K562 (cell line): ENCODE data around the gene SDK1. TPM values are rescaled to one million over a fixed set of nuclear protein-coding genes. Genes with fewer than 3 reads are reported as not detected.

Experiments used
- ATAC-seq: fragments of 200-7000 bp; cut with Tn5 transposase; 3 replicates; pipeline ENCODE4 v1.9.1; 2020; ENCODE audit warnings: moderate library complexity
- BruUV-seq: library from RNA; stranded (reverse); fragments of 400-500 nt; replicated peaks from 2 replicates; lab custom pipeline; 2021; lab: Mats Ljungman, UMichigan
- CTCF ChIA-PET: fragments of 300-600 bp; formaldehyde crosslinking; extraction: SDS; loops from one replicate; lab custom pipeline; 2021; ENCODE audit warnings: low intra/inter-chr PET ratio; lab: Yijun Ruan, JAX
- POLR2A ChIA-PET: fragments of 300-600, 350-650 bp; sonication (Branson Sonifier 250); formaldehyde crosslinking; extraction: SDS; loops from one replicate; lab custom pipeline; 2021; ENCODE audit warnings: antibody characterized with exemption, inconsistent platforms; lab: Yijun Ruan, JAX
- DNase-seq, 4 experiments: peaks; one replicate each; pipeline versions ENCODE4 v3.0.0 to v3.0.0-alpha.2; 2011 to 2018; ENCODE audit warnings: low spot score in 3 of 4, mixed read lengths in 3 of 4; ENCODE audit errors: extremely low read depth in 1 of 4
- FAIRE-seq: peaks from 2 replicates; lab custom pipeline; 2011; peaks lifted over from hg19 to GRCh38; lab: Jason Lieb, UNC
- H2AFZ ChIP-seq: 2 replicates; pipeline ENCODE4 v1.6.0; 2011; ENCODE audit warnings: low read depth, low read length, control low read depth, inconsistent platforms
- H3K27ac ChIP-seq: fragments of 200-600 bp; 3 replicates; pipeline ENCODE4 v1.8.0; 2011; ENCODE audit warnings: low read depth, mild to moderate bottlenecking, control low read depth, inconsistent platforms, low read length, moderate library complexity, mixed read lengths; ENCODE audit errors: extremely low read depth
- H3K27me3 ChIP-seq, 2 experiments: fragments of 300-600 bp in 1 of 2; 2 replicates in 1 of 2; 3 replicates in 1 of 2; pipeline versions ENCODE4 v1.6.0 to v1.8.0; 2011; ENCODE audit warnings: inconsistent platforms in 2 of 2, low read length in 2 of 2, mild to moderate bottlenecking in 1 of 2, mixed read lengths in 1 of 2, moderate library complexity in 1 of 2; ENCODE audit not compliant: control insufficient read depth in 2 of 2, insufficient read depth in 2 of 2
- H3K36me3 ChIP-seq: fragments of 300-600 bp; 3 replicates; pipeline ENCODE4 v1.8.0; 2011; ENCODE audit warnings: mild to moderate bottlenecking, low read length, inconsistent platforms; ENCODE audit not compliant: control insufficient read depth, insufficient read depth
- H3K4me1 ChIP-seq, 2 experiments: fragments of 200-600 bp in 1 of 2; replicated peaks in 1 of 2; 2 replicates in 1 of 2; 3 replicates in 1 of 2; pipeline versions ENCODE4 v1.5.1 to v1.8.0; 2011; ENCODE audit warnings: inconsistent platforms in 2 of 2, low read length in 2 of 2, mild to moderate bottlenecking in 1 of 2, mixed read lengths in 1 of 2, moderate library complexity in 1 of 2; ENCODE audit not compliant: control insufficient read depth in 2 of 2, insufficient read depth in 2 of 2
- H3K4me2 ChIP-seq: 2 replicates; pipeline ENCODE4 v1.6.1; 2011; ENCODE audit warnings: low read length, control low read depth, inconsistent platforms, mixed read lengths; ENCODE audit not compliant: insufficient read depth
- H3K4me3 ChIP-seq: fragments of 200-600 bp; sonication (generic), shearing (Covaris generic); 2 replicates; pipeline ENCODE4 v1.5.1; 2016; ENCODE audit warnings: control low read depth, inconsistent platforms
- H3K79me2 ChIP-seq: fragments of 200-600 bp; 3 replicates; pipeline ENCODE4 v1.8.0; 2011; ENCODE audit warnings: low read length, inconsistent platforms; ENCODE audit not compliant: control insufficient read depth, insufficient read depth
- H3K9ac ChIP-seq, 2 experiments: 2 replicates each; pipeline versions ENCODE4 v1.6.0 to v1.6.1; 2011; ENCODE audit warnings: low read depth in 2 of 2, low read length in 2 of 2, control low read depth in 1 of 2, inconsistent platforms in 1 of 2, mild to moderate bottlenecking in 1 of 2, mixed read lengths in 1 of 2; ENCODE audit not compliant: insufficient read depth in 1 of 2
- H3K9me1 ChIP-seq: one replicate; pipeline ENCODE4 v1.6.0; 2011; ENCODE audit warnings: inconsistent platforms, mild to moderate bottlenecking, low read length, moderate library complexity; ENCODE audit not compliant: control insufficient read depth, insufficient read depth
- H3K9me3 ChIP-seq: replicated peaks from 2 replicates; pipeline ENCODE4 v1.5.1; 2011; ENCODE audit warnings: low read depth, low read length, inconsistent platforms; ENCODE audit not compliant: control insufficient read depth, insufficient read depth
- H4K20me1 ChIP-seq: replicated peaks from 2 replicates; pipeline ENCODE4 v1.6.1; 2011; ENCODE audit warnings: low read length, inconsistent platforms, mixed read lengths; ENCODE audit not compliant: control insufficient read depth, insufficient read depth
- CCNT2 ChIP-seq: IDR thresholded peaks from 2 replicates; pipeline ENCODE4 v1.6.1; 2011; ENCODE audit warnings: borderline replicate concordance, low read depth, mild to moderate bottlenecking, moderate library complexity, mixed read lengths, low read length; ENCODE audit not compliant: insufficient read length; ENCODE audit errors: extremely low read depth
- HDAC2 ChIP-seq: fragments of 450-650 bp; IDR thresholded peaks from 2 replicates; pipeline ENCODE4 v1.6.1; 2016; ENCODE audit warnings: mild to moderate bottlenecking
- MBD2 ChIP-seq: sonication (generic); IDR thresholded peaks from 2 replicates; pipeline ENCODE4 v1.6.1; 2016; ENCODE audit warnings: low read depth, borderline replicate concordance
- SIRT6 ChIP-seq: IDR thresholded peaks from one replicate; pipeline ENCODE4 v1.6.1; 2012; ENCODE audit warnings: low read depth, mild to moderate bottlenecking, control low read depth, inconsistent platforms, low read length, moderate library complexity
- ZNF174 ChIP-seq: fragments of 250-450 bp; sonication (Bioruptor Pico); IDR thresholded peaks from 2 replicates; pipeline ENCODE4 v1.4.0; 2020; ENCODE audit warnings: mild to moderate bottlenecking
- ZNF77 ChIP-seq: fragments of 250-450 bp; sonication (Bioruptor Pico); IDR thresholded peaks from 2 replicates; pipeline ENCODE4 v1.5.0; 2020
- ZSCAN29 ChIP-seq: fragments of 450-650 bp; IDR thresholded peaks from 2 replicates; pipeline ENCODE4 v1.6.1; 2017
- WGBS: fragments of 100-300 bp; shearing (Covaris generic); methylation state at CpG from one replicate; pipeline ENCODE4 v1.1.6; 2016; ENCODE audit warnings: low coverage, mixed read lengths; ENCODE audit not compliant: insufficient coverage; ENCODE audit errors: missing lambda C conversion rate; 5-methylcytosine and 5-hydroxymethylcytosine counted together
- in situ Hi-C: fragments of 300-500 bp; cut with MboI; formaldehyde crosslinking; loops from 4 replicates; pipeline ENCODE4 v1.15.0; 2018; ENCODE audit warnings: inconsistent platforms, mixed read lengths
- intact Hi-C: fragments of 100-400 bp; cut with micrococcal nuclease; formaldehyde crosslinking; loops from 2 replicates; pipeline ENCODE4 v1.14.2; 2022
- polyA plus RNA-seq, 8 experiments: library from polyadenylated mRNA; depleted of rRNA in 4 of 8; stranded (reverse) in 5 of 8; unstranded in 3 of 8; fragments of >200 nt; fragmentation: Nextera tagmentation in 2 of 8; fragmentation: Illumina TruSeq in 1 of 8; extraction: Ambion mirVana in 2 of 8; extraction: Trizol in 1 of 8; gene quantifications; 2 replicates each; pipeline versions ENCODE4 v1.2.1 to v1.2.3, GENCODE V29; 2011 to 2014; ENCODE audit warnings: inconsistent platforms in 1 of 8, missing spikeins in 1 of 8
- total RNA-seq, 7 experiments: library from RNA; depleted of rRNA in 6 of 7; stranded (reverse); fragments of >200 nt in 6 of 7; fragmentation: Illumina TruSeq in 2 of 7; extraction: Trizol in 2 of 7; gene quantifications; 2 replicates each; pipeline versions ENCODE4 v1.2.1 to v1.2.3, GENCODE V29; 2011 to 2021; ENCODE audit warnings: low replicate concordance in 1 of 7
- TF ChIP-seq, protein P1 (sequence below): fragments of 250-450 bp; sonication (Bioruptor Pico); IDR thresholded peaks from 2 replicates; pipeline ENCODE4 v1.4.0; 2020; ENCODE audit warnings: borderline replicate concordance
- TF ChIP-seq, protein P2 (sequence below): IDR thresholded peaks from 3 replicates; pipeline ENCODE4 v1.6.1; 2011; ENCODE audit warnings: borderline replicate concordance, mild to moderate bottlenecking; ENCODE audit not compliant: insufficient read length, insufficient read depth

Gene SDK1
- total and polyA plus RNA-seq, 9 of the 15 experiments (the other 6 are each of a cell fraction or from before 2014, with no cell fraction given): 0.16 TPM; not detected in 8

DNA sequence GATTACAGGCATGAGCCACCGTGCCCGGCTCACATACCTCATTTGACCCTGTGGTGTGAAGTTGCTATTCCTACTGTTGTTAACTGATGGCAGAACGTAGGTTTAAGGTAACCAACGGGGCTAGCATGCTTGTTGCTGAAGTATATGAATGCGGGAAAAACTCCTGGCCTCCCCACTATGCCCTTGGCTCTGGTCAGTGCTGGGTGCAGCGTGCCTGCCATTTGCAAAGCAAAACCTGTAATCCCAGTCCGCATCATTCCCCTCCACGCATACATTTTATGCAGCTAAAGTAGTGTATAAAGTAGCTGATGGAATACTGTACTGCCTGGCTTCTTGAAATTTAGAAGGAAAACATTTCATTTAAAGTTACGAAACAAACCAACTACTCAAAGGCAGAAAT is 273.3 kb downstream of the SDK1 start:
- Histone ChIP-seq H3K27me3 (no peaks in the 10 kb centered on the region; a peak in 2 of 5 replicates), H3K79me2 (no peaks in the 10 kb centered on the region), H3K36me3 (no peaks in the 10 kb centered on the region), H3K4me3 (no peak overlapping the region), H3K27ac (no peak overlapping the region), H3K4me1 (no peaks in the 10 kb centered on the region), H3K4me2 (no peak overlapping the region), H3K9ac (no peak overlapping the region), H3K9me1 (no peaks in the 10 kb centered on the region), H4K20me1 (no peaks in the 10 kb centered on the region), H3K9me3 (no peaks in the 10 kb centered on the region), H2AFZ (no peak overlapping the region)
- ATAC-seq: no peak
- BruUV-seq: no TSS peak
- in situ Hi-C loops: no loop called here
- under 1% methylated on average over 9 of the region's 9 CpGs for WGBS
- no peak for TF ChIP-seq MBD2
- TF ChIP-seq HDAC2: no peak
- TF ChIP-seq, protein P1, sequence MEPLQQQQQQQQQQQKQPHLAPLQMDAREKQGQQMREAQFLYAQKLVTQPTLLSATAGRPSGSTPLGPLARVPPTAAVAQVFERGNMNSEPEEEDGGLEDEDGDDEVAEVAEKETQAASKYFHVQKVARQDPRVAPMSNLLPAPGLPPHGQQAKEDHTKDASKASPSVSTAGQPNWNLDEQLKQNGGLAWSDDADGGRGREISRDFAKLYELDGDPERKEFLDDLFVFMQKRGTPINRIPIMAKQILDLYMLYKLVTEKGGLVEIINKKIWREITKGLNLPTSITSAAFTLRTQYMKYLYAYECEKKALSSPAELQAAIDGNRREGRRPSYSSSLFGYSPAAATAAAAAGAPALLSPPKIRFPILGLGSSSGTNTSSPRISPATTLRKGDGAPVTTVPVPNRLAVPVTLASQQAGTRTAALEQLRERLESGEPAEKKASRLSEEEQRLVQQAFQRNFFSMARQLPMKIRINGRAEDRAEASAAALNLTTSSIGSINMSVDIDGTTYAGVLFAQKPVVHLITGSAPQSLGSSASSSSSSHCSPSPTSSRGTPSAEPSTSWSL (CRISPR knock-in tag): no peak
- intact Hi-C loops: no loop called here
- DNase-seq: no peak
- ChIA-PET CTCF (no interaction called here), POLR2A (no interaction called here)
- FAIRE-seq: no peak

DNA sequence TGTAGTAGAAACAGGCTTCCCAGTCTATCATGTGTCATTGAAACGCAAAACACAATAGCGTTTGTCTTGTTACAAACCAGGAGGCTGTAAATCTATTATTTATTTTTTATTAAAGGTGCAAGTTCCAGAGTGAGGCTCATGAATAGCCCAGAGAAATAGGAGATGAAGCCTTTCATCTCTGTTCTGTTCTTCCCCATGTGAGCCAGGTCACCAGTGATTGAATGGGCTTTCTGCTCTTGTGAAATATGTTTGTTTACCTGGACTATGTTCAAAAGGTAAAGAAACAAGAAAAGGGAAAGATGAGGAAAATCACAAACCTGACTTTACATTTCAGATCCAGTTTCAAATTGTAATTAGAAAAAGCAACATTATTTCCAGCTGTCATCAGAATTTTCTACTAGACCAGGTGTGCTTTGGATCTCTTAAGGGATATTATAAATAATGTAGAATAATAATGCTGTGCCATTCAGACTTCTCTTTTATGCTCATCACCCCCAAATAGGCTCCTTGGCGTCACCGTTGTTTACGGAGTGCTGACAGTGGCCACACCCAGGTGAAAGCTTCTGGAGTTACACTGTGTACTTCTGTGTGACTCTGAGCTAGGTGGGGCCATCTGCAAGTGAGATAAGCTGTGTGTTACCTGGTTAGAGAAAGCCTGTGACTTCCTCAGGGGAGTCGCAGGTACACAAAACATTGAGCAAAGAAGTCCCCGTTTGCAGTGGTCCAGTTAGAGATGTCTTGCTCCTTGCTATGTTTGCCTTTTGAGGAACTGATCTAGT is 274.9 kb downstream of the SDK1 start:
- FAIRE-seq (no peak), ATAC-seq (no peak), DNase-seq (no peak)
- no peak overlapping the region for H3K9ac ChIP-seq
- H3K4me3 ChIP-seq: no peak overlapping the region
- BruUV-seq: no TSS peak
- H3K27me3 ChIP-seq: no peaks in the 10 kb centered on the region; a peak in 1 of 5 replicates
- in situ Hi-C loops: no loop called here
- intact Hi-C loops: no loop called here
- no peaks in the 10 kb centered on the region for H4K20me1 ChIP-seq
- no peaks in the 10 kb centered on the region for H3K9me1 ChIP-seq
- H3K4me2 ChIP-seq: no peak overlapping the region
- no peaks in the 10 kb centered on the region for H3K79me2 ChIP-seq
- H3K36me3 ChIP-seq: no peaks in the 10 kb centered on the region
- no peak overlapping the region for H2AFZ ChIP-seq
- WGBS: 0% methylated on average over 7 of the region's 7 CpGs
- POLR2A ChIA-PET: no interaction called here
- no peaks in the 10 kb centered on the region for H3K9me3 ChIP-seq
- no peaks in the 10 kb centered on the region for H3K4me1 ChIP-seq
- CTCF ChIA-PET: no interaction called here
- no peak overlapping the region for H3K27ac ChIP-seq
- TF ChIP-seq ZSCAN29 (no peak), CCNT2 (no peak), ZNF174 (CRISPR knock-in tag) (no peak), ZNF77 (CRISPR knock-in tag) (no peak), SIRT6 (no peak)
- TF ChIP-seq, protein P2, sequence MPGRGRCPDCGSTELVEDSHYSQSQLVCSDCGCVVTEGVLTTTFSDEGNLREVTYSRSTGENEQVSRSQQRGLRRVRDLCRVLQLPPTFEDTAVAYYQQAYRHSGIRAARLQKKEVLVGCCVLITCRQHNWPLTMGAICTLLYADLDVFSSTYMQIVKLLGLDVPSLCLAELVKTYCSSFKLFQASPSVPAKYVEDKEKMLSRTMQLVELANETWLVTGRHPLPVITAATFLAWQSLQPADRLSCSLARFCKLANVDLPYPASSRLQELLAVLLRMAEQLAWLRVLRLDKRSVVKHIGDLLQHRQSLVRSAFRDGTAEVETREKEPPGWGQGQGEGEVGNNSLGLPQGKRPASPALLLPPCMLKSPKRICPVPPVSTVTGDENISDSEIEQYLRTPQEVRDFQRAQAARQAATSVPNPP: no peak
